OCI-LY7 (cell line): Measurements from ENCODE around the gene ATXN1.

Experiments used
- EZH2phosphoT487 ChIP-seq: fragments of 200-600 bp; sonication (generic); IDR thresholded peaks from 2 replicates; pipeline ENCODE4 v1.6.1; 2018; ENCODE audit warnings: low read depth, borderline replicate concordance, mild to moderate bottlenecking, mixed run types, antibody characterized with exemption, low read length, moderate library complexity, mixed read lengths
- TF ChIP-seq, protein P1 (sequence below): fragments of 200-600 bp; sonication (generic); conservative IDR thresholded peaks from 2 replicates; pipeline ENCODE4 v1.5.1; 2014; ENCODE audit warnings: mild to moderate bottlenecking, antibody characterized with exemption, low read length, moderate library complexity, mixed read lengths

DNA sequence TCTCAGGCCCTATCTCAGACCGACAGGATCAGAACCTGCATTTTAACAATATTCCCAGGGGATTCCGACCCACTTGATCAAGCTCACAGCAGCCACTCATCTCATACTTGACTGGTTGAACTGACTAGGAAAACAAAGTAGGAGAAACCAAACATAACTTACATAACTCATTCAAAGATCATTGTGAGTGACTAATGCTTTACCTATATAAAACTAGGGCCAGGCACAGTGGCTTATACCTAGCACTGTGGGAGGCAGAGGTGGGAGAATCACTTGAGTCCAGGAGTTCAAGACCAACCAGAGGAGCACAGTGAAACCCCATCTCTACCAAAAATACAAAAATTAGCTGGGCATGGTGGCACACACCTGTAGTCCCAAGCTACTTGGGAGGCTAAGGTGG, 251.0 kb downstream of the ATXN1 start:
- TF ChIP-seq, protein P1, sequence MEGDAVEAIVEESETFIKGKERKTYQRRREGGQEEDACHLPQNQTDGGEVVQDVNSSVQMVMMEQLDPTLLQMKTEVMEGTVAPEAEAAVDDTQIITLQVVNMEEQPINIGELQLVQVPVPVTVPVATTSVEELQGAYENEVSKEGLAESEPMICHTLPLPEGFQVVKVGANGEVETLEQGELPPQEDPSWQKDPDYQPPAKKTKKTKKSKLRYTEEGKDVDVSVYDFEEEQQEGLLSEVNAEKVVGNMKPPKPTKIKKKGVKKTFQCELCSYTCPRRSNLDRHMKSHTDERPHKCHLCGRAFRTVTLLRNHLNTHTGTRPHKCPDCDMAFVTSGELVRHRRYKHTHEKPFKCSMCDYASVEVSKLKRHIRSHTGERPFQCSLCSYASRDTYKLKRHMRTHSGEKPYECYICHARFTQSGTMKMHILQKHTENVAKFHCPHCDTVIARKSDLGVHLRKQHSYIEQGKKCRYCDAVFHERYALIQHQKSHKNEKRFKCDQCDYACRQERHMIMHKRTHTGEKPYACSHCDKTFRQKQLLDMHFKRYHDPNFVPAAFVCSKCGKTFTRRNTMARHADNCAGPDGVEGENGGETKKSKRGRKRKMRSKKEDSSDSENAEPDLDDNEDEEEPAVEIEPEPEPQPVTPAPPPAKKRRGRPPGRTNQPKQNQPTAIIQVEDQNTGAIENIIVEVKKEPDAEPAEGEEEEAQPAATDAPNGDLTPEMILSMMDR, result no peak
- no peak for TF ChIP-seq EZH2phosphoT487
